Stimulated activated CD4-positive, alpha-beta T cell treated with anti-CD3 and anti-CD28 coated beads, Interleukin-2, amount 100 ng/mL, for 24 hours (primary cell): ENCODE results near the gene LRRK1.
"Not testable (repeated sequence)": the region's sequence is repeated elsewhere in the genome, so short reads cannot be mapped to it uniquely, and the experiment has no call there.

Experiments used
- DNase-seq, 2 donors: peaks; one replicate each; pipeline ENCODE4 v3.0.0-alpha.2; 2020

LRRK1 gene

GRCh38 chr15:101059381-101060341 lies 140.5 kb downstream of the LRRK1 start:
- DNase-seq = no peak

- no peak for DNase-seq
Measured at GRCh38 chr15:101060576-101061551, 141.7 kb downstream of the LRRK1 start.

GRCh38 chr15:101062063-101062462 lies 142.9 kb downstream of the LRRK1 start:
- no peak for DNase-seq

DNA sequence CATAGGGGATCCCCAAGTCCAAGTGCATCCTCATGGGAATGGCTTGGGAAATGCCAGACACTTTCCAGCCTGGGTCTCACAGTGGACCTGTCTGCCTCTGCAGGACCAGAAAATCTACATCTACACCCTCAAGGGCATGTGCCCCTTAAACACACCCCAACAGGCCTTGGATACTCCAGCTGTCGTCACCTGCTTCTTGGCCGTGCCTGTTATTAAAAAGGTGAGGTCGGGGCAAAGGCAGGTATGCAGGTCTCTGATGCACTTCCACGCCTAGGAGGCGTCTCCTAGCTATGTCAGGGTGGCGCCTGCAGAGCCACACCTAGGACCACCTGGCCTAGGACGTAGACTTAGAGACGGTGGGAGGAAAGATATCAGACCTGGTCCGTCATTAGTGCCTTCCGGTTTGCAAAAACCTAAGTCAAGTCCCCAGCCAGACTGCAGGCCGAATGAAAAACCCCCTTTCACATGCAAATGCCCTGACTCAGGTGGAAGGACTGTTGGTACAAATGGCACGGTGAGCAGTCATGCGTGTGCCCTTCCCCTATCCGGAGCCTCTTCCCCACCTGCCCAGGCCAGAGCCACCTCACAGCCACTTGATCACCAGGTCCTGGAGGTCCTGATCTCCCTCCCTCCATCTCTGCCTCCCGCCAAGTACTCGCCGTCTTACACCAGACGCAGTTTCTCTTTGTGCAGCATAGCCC lies 143.5 kb downstream of the LRRK1 start:
- no peak for DNase-seq

DNA sequence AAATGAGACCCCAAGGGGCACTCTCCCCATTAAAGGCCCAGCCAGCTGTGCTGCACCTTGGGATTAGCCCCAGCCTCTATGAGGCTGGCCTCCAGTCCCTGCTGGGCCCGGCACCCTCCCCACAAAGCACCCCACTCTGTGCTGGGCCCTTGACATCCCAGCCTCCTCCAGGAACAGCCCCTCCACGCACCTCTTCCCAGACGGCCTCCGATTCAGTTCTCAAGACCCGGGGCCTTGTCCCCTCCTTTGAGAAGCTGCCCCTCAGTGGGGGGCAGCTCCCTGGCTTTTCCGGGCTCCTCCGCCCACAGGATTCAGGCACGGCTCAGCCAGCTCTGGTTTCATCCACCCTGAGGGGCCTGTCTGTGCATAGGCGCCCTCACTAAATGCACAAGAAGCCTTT lies 144.1 kb downstream of the LRRK1 start:
- no peak for DNase-seq

DNA sequence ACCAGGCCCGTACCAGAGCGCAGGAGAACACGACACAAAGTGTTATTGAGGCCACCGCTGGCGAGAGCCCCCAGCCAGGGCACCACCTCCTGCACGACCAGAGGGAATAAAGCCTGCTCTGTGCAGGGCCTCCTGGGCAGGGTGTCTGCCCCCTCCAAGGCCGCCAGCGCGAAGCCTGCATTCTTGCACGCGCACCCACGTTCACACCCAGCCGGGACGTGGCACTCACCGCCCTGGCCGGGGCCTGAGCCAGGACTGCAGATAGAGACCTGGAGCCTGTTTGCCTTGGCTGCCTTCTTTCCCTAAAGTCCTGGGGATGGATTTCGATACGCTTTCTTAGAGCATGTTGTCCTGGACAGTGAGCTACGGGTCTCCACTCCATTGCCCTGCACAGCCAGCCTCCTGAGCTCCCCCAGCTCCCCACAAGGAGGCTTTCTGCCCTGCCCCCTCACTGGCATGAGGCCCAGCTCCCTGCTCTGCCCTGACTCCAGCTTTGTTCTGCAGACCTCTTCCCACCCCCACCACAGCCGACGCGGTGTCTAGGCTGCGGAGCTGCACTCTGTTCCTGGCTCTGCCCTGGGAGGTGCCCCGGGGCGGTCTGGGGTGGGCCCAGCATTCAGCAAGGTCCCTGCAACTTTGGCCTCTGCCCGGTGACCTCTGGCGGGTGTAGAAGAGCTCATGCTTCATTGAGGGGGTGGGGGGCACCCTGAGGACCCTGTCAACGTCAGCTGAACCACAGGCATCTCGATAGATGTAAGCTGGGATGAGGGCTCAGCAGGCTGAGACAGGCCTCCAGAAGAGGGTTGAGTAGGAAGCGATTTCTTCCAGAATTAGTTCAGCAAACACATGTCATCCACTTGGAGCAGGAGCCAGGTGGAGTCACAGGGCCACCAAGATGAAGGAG lies 145.0 kb downstream of the LRRK1 start:
- no peak for DNase-seq

DNA sequence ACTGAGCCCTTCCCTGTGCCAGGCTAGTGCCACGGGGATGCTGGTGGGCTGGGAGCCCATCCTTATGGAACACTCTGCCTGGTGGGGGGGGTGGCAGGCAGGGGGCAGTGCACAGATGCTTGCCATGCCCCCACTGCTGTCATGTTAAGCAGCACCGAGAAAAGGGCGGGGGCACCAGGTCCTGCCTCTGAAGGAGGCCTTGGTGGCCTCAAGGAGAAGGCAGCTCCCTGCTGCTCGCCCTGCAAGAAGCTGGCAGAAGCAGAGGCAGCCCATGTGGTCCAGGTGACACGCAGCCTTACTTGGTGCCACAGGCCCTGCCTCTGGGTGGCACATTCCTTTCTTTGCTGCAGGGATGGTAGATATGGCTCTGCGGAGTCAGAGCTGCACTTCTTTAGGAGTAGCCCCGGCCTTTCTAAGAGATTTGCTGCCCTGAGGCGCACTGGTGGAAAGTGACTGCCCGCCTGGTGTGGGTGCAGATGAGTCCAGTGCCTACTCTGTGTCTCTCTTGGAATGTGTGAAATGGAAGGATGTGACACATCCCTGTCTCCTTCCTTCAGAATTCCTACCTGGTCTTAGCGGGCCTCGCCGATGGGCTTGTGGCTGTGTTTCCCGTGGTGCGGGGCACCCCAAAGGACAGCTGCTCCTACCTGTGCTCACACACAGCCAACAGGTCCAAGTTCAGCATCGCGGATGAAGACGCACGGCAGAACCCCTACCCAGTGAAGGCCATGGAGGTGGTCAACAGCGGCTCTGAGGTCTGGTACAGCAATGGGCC lies 145.8 kb downstream of the LRRK1 start:
- DNase-seq = no peak

DNA sequence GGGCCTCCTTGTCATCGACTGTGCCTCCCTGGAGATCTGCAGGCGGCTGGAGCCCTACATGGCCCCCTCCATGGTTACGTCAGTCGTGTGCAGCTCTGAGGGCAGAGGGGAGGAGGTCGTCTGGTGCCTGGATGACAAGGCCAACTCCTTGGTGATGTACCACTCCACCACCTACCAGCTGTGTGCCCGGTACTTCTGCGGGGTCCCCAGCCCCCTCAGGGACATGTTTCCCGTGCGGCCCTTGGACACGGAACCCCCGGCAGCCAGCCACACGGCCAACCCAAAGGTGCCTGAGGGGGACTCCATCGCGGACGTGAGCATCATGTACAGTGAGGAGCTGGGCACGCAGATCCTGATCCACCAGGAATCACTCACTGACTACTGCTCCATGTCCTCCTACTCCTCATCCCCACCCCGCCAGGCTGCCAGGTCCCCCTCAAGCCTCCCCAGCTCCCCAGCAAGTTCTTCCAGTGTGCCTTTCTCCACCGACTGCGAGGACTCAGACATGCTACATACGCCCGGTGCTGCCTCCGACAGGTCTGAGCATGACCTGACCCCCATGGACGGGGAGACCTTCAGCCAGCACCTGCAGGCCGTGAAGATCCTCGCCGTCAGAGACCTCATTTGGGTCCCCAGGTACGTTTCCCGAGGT lies 146.5 kb downstream of the LRRK1 start:
- DNase-seq = no peak

DNA sequence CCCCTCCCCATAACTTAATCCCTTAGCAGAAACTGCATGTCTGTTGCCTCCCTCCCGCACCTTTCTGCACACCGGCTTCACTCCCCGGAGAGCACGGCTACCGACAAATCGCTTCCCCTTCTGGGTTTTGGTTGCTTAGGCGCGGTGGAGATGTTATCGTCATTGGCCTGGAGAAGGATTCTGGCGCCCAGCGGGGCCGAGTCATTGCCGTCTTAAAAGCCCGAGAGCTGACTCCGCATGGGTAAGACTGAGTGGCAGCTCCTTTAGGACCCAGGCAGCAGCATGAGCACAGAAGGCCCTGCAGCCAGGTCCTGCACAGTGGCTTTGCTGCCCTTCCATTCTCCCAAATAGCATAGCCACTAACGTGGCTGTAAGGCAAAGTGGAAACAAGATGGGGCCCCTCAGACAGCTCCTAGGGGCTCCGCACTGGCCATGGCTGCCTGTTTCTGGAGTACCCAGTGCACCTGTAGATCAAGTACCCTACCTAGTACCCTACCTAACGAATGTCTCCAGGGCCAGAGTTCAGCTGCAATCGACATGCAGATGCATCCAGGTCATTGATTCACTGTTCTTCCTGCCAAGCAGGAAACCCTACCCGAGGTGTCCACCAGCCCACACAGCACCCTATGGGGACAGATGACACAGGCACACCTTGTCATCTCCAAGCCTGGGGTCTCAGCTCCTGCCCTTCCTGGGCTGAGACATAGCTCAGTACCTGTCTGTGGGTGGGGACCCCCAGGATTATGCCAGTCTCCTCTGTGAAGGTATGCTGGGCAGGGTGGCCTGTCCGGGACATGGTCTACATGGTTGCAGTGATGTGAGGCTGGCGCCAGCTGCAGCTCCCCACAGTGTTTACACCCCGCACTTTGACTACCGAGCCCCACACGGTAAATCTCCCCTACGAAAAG lies 147.6 kb downstream of the LRRK1 start:
- DNase-seq = no peak

- DNase-seq = no peak
Measured at GRCh38 chr15:101067660-101068522, 148.7 kb downstream of the LRRK1 start.

DNA sequence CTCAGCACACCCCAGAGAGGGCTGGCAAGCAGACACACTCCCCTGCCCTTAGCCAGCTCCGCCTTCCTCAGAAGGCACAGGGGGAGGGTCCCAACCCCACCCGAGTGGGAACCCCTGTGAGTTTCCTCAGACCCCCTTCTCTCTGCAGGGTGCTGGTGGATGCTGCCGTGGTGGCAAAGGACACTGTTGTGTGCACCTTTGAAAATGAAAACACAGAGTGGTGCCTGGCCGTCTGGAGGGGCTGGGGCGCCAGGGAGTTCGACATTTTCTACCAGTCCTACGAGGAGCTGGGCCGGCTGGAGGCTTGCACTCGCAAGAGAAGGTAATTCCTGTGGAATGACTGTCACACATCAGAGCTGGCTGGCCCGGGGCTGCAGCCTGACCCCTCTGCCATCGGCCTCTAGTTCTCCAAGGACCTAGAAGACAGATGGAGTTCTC lies 149.4 kb downstream of the LRRK1 start:
- no peak for DNase-seq

- no peak for DNase-seq
Measured at GRCh38 chr15:101068961-101069653, 149.9 kb downstream of the LRRK1 start.

DNA sequence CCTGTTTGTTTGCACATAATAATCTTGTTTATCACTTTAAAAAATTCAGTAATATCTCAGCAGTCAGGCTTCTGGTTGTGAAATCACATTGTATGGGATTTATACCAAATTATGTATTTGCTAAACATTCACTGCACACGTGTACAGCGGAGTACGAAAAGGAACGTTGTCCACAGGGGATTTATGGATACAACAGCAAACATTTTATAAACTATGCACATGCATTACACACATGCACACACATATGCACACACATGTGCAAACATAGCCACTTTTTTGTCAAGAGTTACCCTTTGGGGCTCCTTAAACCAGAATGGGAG lies 150.5 kb downstream of the LRRK1 start:
- no peak for DNase-seq

GRCh38 chr15:101070024-101070423 lies 150.9 kb downstream of the LRRK1 start:
- no peak for DNase-seq

DNA sequence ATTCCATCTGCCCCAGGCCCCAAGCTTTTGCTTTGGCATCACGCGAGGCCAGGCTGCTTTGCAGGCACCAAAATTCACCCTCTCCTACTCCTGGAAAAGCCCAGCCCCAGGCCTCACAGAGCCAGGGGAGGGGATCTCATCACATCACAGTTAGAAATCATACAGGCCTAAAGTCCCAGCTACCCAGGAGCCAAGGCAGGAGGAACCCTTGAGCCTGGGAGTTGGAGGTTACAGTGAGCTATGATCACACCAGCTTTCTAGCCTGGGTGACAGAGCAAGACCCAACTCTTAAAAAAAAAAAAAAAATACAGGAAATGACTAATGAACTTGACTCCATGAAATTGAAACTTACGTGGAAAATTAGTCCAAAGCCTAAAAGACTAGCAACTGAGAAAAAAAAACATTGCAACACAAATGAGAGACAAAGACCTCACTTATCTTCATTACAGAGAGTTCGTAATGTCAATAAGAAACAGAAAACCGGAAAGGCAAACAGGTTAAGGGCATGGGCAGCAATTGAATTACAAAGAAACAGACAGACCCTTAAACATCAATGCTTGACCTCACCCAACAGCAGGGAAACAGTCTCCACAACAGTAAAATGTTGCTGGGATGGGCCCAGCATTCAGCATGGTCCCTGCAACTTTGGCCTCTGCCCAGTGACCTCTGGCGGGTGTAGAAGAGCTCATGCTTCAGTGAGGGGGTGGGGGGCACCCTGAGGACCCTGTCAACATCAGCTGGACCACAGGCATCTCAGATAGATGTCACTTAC lies 151.5 kb downstream of the LRRK1 start:
- no peak for DNase-seq

DNA sequence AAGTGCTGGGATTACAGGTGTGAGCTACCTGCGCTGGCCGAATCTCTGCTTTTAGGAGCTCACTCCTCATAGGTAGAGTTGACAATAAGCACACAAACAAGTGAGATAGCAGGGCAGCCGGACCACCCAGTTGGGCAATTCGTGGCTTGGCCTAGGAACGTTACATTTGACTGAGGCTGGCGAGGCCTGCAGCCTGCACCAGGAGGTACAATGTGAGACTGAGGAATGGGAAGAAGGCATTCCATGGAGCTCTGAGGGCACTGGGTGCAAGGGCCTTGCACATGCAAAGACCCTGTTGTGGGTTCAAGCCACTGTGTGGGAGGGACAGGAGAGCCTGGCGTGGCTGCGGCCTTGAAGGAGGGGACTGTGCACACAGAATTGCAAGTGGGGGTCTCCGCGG lies 152.5 kb downstream of the LRRK1 start:
- DNase-seq = no peak

GRCh38 chr15:101072235-101072634 lies 153.1 kb downstream of the LRRK1 start:
- not testable (repeated sequence) for DNase-seq
